HepG2 (cell line): ENCODE results near the gene RTL3.

Experiments used
- ADNP ChIP-seq: sonication (generic); formaldehyde crosslinking; IDR thresholded peaks from 2 replicates; pipeline ENCODE4 v1.4.0; 2020; ENCODE audit warnings: missing genetic modification reagents
- BCL3 ChIP-seq: sonication (generic); formaldehyde crosslinking; IDR thresholded peaks from 2 replicates; pipeline ENCODE4 v1.5.1; 2020; ENCODE audit warnings: mild to moderate bottlenecking, missing genetic modification reagents, moderate library complexity
- CTCF ChIP-seq: sonication (generic); formaldehyde crosslinking; IDR thresholded peaks from 2 replicates; pipeline ENCODE4 v1.5.0; 2020; ENCODE audit warnings: mild to moderate bottlenecking, missing genetic modification reagents, moderate library complexity
- MXD1 ChIP-seq: sonication (generic); formaldehyde crosslinking; IDR thresholded peaks from 2 replicates; pipeline ENCODE4 v1.4.0; 2020; ENCODE audit warnings: mild to moderate bottlenecking, missing genetic modification reagents
- ZNF121 ChIP-seq: sonication (generic); formaldehyde crosslinking; IDR thresholded peaks from 2 replicates; pipeline ENCODE4 v1.5.0; 2020; ENCODE audit warnings: mild to moderate bottlenecking, missing genetic modification reagents
- ZNF24 ChIP-seq: fragments of 450-650 bp; IDR thresholded peaks from 2 replicates; pipeline ENCODE4 v1.6.1; 2017; ENCODE audit warnings: antibody characterized with exemption, mild to moderate bottlenecking
- ZNF501 ChIP-seq: sonication (generic); formaldehyde crosslinking; IDR thresholded peaks from 2 replicates; pipeline ENCODE4 v1.5.1; 2020; ENCODE audit warnings: mild to moderate bottlenecking, moderate library complexity, missing genetic modification reagents

- TF ChIP-seq CTCF (CRISPR knock-in tag) (no peak), BCL3 (CRISPR knock-in tag) (no peak), ZNF24 (no peak), ZNF121 (CRISPR knock-in tag) (no peak), MXD1 (CRISPR knock-in tag) (no peak), ADNP (CRISPR knock-in tag) (no peak), ZNF501 (CRISPR knock-in tag) (no peak)
Observed at GRCh38 chrX:78614264-78614663, 44.9 kb downstream of the RTL3 start.
